GM19193 (cell line): Measurements from ENCODE around the gene UGCG.

Source experiments
- POLR2A ChIP-seq: IDR thresholded peaks from 4 replicates; pipeline ENCODE4 v1.6.1; 2011; ENCODE audit not compliant: insufficient read depth, insufficient read length; ENCODE audit errors: extremely low read depth

Gene UGCG

GRCh38 chr9:111934747-111935146 is 38.1 kb downstream of the UGCG start:
- TF ChIP-seq POLR2A = no peak

DNA sequence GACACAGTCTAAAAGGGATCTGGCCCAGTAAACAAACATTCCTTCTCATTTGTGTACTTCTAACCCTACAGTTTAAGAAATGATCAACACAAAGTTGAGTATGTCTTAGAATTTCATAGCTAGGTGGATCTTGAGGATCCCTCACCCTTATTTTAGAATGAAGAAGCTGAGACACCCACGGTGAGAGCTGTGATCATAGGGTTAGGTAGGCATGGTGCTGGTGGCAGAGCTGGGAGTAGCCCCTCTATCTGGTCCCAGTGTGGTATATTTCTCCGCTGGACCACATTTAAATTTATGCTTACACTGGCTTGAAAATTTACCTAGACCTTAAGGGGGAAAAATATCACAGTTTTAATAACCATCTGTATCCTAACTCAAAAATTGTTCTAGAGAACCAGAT is 39.8 kb downstream of the UGCG start:
- TF ChIP-seq POLR2A = no peak

- no peak for TF ChIP-seq POLR2A
Measured at GRCh38 chr9:111937301-111937700, 40.7 kb downstream of the UGCG start.

DNA sequence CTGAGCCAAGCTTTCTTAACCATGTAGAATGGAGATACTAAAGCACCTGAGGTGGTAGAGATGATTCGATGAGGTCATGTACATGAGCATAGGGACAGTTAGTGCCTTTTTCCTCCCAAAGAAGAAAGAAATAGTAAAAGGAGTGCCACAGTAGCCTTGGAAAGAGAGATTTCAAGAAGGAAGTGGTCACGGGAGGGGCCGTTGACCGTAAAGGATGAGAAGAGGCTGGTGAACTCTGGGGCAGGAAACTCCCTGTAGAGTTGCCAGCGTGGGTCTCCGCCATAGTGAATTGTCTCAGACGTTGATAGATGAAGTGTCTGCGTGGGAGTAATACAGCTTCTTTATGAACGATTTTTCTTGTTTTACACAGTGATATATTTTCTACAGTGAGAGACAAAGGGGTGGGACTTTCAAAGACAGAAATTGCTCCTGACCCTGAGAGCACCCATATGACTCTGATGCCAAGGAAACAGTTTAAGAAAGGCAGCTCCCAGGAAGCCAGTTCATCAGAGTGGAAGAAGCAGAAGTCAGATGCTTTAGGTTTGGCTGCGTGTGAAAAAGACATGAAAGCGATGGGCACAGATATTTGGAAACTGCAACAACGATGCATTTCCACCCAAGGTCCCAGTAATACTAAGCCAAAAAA is 41.3 kb downstream of the UGCG start:
- TF ChIP-seq POLR2A = no peak

GRCh38 chr9:111938427-111938800 is 41.8 kb downstream of the UGCG start:
- TF ChIP-seq POLR2A = no peak

GRCh38 chr9:111939322-111939721 is 42.7 kb downstream of the UGCG start:
- no peak for TF ChIP-seq POLR2A

- TF ChIP-seq POLR2A = no peak
Measured at GRCh38 chr9:111940697-111941096, 44.1 kb downstream of the UGCG start.

GRCh38 chr9:111943200-111943599 is 46.6 kb downstream of the UGCG start:
- TF ChIP-seq POLR2A = no peak

DNA sequence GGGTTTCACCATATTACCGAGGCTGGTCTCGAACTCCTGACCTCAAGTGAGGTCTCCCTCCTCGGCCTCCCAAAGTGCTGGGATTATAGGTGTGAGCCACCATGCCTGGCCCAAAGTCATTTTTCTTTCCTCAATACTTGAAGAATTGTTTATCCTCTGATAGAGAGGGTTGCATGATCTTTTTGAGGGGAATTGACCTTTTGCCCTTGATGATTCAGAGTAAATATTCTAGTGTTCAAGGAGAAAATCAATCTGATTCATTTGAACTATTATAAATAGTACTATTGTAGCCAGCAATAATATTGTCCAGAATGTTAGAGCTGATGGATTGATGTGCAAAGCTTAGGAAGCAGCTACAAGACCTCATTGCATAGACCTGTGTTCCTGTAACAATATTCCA is 47.1 kb downstream of the UGCG start:
- no peak for TF ChIP-seq POLR2A

GRCh38 chr9:111944241-111944866 is 47.7 kb downstream of the UGCG start:
- TF ChIP-seq POLR2A = no peak

- TF ChIP-seq POLR2A = no peak
Measured at GRCh38 chr9:111945216-111945615, 48.6 kb downstream of the UGCG start.

GRCh38 chr9:111948951-111949350 is 52.3 kb downstream of the UGCG start:
- no peak for TF ChIP-seq POLR2A

- TF ChIP-seq POLR2A = no peak
Measured at GRCh38 chr9:111949919-111950318, 53.3 kb downstream of the UGCG start.

GRCh38 chr9:111952559-111952958 is 55.9 kb downstream of the UGCG start:
- TF ChIP-seq POLR2A = no peak

DNA sequence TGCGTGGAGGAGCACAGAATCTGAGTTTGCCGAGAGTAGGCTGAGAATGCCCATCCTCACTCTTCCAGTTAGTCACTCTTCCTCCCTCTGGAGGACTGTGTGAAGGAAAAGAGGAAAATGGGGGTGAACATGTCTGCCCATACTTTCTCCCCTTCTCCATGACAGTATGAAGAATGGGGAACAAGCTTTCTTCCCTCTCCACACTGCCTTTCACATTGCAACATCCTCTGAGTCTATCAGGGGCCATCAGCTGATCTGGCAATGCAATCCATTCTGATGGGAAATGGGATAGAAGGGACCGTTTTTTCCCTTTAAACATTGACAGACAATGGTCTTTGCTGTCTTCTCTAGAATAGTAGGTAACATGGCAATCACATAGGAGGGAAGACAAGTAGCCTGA is 56.8 kb downstream of the UGCG start:
- TF ChIP-seq POLR2A = no peak

DNA sequence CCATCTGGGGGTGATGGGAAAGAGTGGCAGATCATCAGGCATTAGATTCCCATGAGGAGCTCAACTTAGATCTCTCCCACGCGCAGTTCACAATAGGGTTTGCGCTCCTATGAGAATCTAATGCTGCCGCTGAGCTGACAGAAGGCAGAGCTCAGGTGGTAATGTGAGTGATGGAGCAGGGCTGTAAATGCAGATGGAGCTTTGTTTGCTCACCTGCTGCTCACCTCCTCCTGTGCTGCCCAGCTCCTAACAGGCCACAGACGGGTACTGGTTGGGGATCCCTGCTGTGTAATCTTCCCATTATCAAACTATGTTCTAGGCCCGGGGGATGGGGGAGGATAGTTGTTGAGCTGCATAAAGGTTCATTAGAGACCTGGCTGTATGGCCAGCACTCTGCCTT is 58.4 kb downstream of the UGCG start:
- no peak for TF ChIP-seq POLR2A

- TF ChIP-seq POLR2A = no peak
Measured at GRCh38 chr9:111957856-111958631, 61.4 kb downstream of the UGCG start.
